Effector memory CD4-positive, alpha-beta T cell (primary cell): Measurements from ENCODE around the gene SIL1.
"Not testable (repeated sequence)": the region's sequence is repeated elsewhere in the genome, so short reads cannot be mapped to it uniquely, and the experiment has no call there.

Source experiments
- DNase-seq, 3 donors: peaks; one replicate each; pipeline ENCODE4 v3.0.0-alpha.2; 2020
- H3K27ac ChIP-seq: 2 replicates; pipeline ENCODE4 v1.7.0; 2013; ENCODE audit warnings: mild to moderate bottlenecking, low read length, moderate library complexity; ENCODE audit not compliant: insufficient read depth, poor library complexity, severe bottlenecking
- H3K27me3 ChIP-seq: replicated peaks from 2 replicates; pipeline ENCODE4 v1.7.0; 2013; ENCODE audit warnings: mild to moderate bottlenecking, low read length; ENCODE audit not compliant: insufficient read depth, control insufficient read depth, poor library complexity, severe bottlenecking
- H3K36me3 ChIP-seq: 2 replicates; pipeline ENCODE4 v1.7.0; 2013; ENCODE audit warnings: mild to moderate bottlenecking, low read length, moderate library complexity; ENCODE audit not compliant: control insufficient read depth, insufficient read depth
- H3K4me1 ChIP-seq: 2 replicates; pipeline ENCODE4 v1.7.0; 2013; ENCODE audit warnings: low read length, mild to moderate bottlenecking; ENCODE audit not compliant: control insufficient read depth, insufficient read depth, poor library complexity, severe bottlenecking
- H3K4me3 ChIP-seq: 2 replicates; pipeline ENCODE4 v1.7.0; 2013; ENCODE audit warnings: low read length, low read depth, mild to moderate bottlenecking; ENCODE audit not compliant: insufficient read depth, poor library complexity, severe bottlenecking
- H3K9me3 ChIP-seq: 2 replicates; pipeline ENCODE4 v1.7.0; 2013; ENCODE audit warnings: mild to moderate bottlenecking, low read length, moderate library complexity; ENCODE audit not compliant: control insufficient read depth

Gene SIL1

DNA sequence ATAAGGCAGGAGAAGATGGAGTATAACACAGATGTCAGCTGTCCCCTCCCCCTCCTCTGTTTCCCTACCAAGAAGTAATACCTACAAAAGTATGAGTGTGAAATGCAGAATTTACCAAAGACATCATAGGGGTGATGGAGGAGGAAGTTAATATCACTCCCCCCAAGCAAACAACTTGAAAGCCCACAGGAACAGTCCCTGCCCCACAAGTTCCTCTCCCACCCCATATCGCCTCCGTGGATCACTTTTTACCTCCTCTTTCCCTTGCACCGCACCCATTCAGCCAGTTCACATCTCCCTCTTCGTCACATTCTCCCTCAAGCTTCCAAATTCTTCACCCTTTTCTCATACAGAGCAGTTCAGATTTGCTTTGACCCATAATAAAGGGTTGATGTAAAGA is 7.0 kb upstream of the SIL1 start:
- no peaks in the 10 kb centered on the region for H3K27me3 ChIP-seq
- no peak overlapping the region for H3K27ac ChIP-seq
- no peaks in the 10 kb centered on the region for H3K9me3 ChIP-seq
- no peaks in the 10 kb centered on the region for H3K36me3 ChIP-seq
- DNase-seq: no peak
- no peak overlapping the region for H3K4me3 ChIP-seq
- no peaks in the 10 kb centered on the region for H3K4me1 ChIP-seq

DNA sequence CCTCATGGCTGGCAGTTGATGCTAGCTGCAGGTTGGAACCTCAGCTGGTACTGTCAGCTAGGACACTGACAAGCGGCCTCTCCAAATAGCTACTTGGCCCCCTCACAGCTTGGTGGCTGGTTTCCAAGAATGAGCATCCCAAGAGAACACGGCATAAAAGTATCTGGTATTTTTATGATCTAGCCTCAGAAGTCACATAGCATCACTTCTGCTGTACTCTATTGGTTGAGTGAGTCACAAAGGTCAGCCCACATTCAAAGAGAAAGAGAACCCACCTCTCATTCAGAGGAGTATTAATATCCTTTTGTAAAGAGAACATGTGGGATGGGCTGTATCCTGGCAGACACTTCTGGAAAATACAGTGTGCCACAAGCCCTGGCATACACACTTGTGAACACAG is 6.0 kb upstream of the SIL1 start:
- no peaks in the 10 kb centered on the region for H3K36me3 ChIP-seq
- no peak for DNase-seq
- no peak overlapping the region for H3K4me3 ChIP-seq
- no peaks in the 10 kb centered on the region for H3K27me3 ChIP-seq
- no peaks in the 10 kb centered on the region for H3K9me3 ChIP-seq
- H3K27ac ChIP-seq: no peak overlapping the region
- H3K4me1 ChIP-seq: no peaks in the 10 kb centered on the region

DNA sequence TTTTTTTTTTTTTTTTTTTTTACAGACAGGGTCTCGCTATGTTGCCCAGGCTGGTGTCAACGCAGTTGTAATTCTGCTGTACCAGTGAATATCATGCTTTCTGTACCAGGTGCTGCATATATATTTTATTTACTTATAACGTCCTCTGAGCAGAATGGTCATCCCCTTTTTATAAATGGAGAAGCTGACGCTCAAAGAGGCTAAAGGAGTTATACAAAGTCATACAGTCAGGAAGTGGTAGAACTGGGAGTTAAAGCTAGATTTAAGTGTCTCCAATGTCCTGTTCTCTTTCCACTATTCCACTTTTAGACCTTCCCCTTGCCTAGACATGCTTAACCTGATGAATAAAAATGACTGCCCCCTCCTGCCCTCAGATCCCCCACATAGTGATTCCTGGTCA is 1.2 kb upstream of the SIL1 start:
- Histone ChIP-seq H3K27ac (no peak overlapping the region), H3K4me1 (peaks cover 6% of the 10 kb centered on the region), H3K9me3 (no peaks in the 10 kb centered on the region), H3K4me3 (no peak overlapping the region), H3K27me3 (no peaks in the 10 kb centered on the region), H3K36me3 (no peaks in the 10 kb centered on the region)
- no peak for DNase-seq

DNA sequence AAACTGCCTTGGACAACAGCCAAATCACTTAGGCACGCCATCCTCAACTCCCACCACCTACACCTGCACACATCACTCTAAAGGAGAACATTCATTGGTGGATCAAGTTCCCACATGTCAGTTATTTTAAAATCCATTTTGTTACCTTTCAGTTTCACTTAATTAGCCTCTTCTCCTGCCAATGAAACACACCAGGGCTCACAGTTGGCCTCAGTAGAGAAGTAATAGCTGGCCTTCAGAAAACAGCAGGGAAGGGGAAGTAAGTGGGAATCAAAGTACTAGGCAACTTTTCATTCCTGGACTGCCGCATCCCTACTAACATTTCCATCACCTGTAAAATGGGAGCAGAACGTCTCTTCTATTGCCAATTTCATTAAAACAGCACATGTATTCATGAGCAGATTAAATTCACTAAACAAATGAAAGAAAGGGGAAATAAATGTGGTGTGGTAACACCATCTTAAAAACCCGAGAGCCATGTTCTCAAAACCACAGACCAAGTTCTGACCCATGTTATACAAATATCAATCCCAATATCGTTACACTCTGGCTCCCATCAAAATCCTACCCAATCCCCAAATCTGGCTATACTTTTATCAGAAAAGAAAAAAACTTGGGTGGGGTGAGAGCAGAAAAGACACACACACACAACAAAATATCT is 1.7 kb downstream of the SIL1 start:
- Histone ChIP-seq H3K36me3 (no peaks in the 10 kb centered on the region), H3K9me3 (no peaks in the 10 kb centered on the region), H3K4me3 (no peak overlapping the region), H3K27ac (no peak overlapping the region), H3K27me3 (no peaks in the 10 kb centered on the region), H3K4me1 (peaks cover 6% of the 10 kb centered on the region)
- no peak for DNase-seq

DNA sequence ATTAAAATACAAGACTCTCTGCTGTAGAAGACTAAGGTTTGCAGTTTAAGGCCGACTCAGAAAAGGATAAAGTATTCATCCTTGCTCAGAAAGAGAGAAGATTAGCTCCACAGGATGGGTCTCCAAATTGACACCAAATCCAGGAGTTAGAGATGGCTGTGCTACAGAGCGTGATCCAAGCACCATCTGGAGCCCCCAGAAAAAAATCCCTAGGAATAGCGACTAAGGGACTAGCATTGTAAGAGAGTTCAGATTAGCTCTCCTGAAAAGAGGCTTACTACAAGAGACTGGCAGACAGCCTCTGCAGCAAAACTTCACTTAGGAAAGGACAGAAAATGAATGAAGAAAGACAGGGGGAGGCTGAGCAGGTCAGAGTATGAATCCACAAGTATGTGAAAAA is 3.7 kb downstream of the SIL1 start:
- DNase-seq: no peak
- H3K27ac ChIP-seq: no peak overlapping the region
- H3K36me3 ChIP-seq: no peaks in the 10 kb centered on the region
- no peak overlapping the region for H3K4me3 ChIP-seq
- no peaks in the 10 kb centered on the region for H3K9me3 ChIP-seq
- H3K4me1 ChIP-seq: peaks cover 6% of the 10 kb centered on the region
- no peaks in the 10 kb centered on the region for H3K27me3 ChIP-seq

DNA sequence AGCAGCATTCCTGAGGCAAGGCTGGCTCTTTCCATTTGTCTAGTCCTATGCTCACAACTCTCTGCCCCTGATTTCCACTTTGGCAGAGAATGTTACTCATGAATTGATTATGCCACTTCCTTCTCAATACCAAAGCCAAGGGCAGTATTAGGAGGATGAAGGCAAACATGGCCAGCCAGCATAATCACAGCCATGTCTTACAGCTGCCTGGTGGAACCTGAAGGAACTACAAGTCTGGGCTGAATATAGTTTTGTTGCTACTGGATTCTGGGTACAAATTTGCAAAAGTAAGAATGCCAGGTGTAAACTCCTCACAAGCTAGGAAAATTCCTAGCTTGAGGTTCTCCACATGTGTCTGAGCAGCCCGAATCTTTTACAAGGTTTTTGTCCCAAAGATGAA is 4.2 kb downstream of the SIL1 start:
- no peak overlapping the region for H3K27ac ChIP-seq
- H3K9me3 ChIP-seq: no peaks in the 10 kb centered on the region
- DNase-seq: no peak
- H3K27me3 ChIP-seq: no peaks in the 10 kb centered on the region
- no peak overlapping the region for H3K4me3 ChIP-seq
- H3K36me3 ChIP-seq: no peaks in the 10 kb centered on the region
- peaks cover 6% of the 10 kb centered on the region for H3K4me1 ChIP-seq

DNA sequence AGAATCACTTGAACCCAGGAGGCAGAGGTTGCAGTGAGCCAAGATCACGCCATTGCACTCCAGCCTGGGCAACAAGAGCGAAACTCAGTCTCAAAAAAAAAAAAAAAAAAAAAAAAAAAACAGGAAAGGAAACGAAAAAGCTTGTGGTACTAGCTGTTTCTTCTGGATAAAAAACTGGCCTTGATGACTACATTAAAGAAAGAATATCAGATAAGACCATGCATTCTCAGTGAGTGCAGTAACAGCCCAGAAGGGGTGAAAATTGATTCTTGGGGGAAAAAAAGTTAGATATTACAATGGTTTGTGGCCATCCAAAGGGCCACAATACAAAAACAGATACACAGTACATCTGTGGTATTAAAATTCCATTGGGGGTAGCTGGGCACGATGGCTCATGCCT is 5.3 kb downstream of the SIL1 start:
- not testable (repeated sequence) for H3K9me3 ChIP-seq, H3K4me3 ChIP-seq, H3K27ac ChIP-seq, DNase-seq, H3K27me3 ChIP-seq, H3K36me3 ChIP-seq, H3K4me1 ChIP-seq

DNA sequence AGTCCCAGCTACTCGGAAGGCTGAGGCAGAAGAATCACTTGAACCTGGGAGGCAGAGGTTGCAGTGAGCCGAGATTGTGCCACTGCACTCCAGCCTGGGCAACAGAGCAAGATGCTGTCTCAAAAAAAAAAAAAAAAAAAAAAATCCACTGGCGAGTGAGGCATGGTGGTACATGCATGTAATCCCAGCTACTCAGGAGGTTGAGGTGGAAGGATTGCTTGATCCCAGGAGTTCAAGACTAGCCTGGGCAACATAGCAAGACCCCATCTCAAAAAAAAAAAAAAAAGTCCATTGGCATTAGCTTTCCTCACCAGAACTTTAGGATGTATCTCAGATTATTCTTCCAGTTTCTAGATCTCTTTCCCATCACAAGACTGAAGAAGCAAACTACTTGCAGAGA is 6.2 kb downstream of the SIL1 start:
- not testable (repeated sequence) for H3K27me3 ChIP-seq, H3K4me1 ChIP-seq, H3K4me3 ChIP-seq, H3K36me3 ChIP-seq, H3K27ac ChIP-seq, DNase-seq, H3K9me3 ChIP-seq

DNA sequence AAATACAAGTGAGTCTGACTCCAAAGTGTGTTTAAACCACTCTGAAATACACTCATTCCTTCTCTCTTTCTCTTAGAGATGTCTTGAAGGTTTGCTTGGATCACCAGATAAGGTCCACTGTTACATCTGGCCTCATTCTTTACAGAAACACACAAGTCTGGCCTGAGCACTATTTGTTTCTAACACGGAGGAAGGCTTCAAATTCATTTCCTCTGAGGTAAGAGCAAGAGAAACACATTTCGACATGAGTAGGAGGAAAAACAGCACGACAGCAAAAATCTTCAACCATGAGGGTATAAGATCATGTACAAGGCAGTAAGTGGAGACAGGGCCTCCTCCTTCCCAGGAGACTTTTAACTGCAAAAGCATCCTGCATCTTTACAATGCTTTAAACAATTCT is 8.0 kb downstream of the SIL1 start:
- Histone ChIP-seq H3K27ac (no peak overlapping the region), H3K4me3 (no peak overlapping the region), H3K4me1 (no peaks in the 10 kb centered on the region), H3K36me3 (peaks cover 5% of the 10 kb centered on the region), H3K9me3 (no peaks in the 10 kb centered on the region), H3K27me3 (no peaks in the 10 kb centered on the region)
- DNase-seq: no peak

DNA sequence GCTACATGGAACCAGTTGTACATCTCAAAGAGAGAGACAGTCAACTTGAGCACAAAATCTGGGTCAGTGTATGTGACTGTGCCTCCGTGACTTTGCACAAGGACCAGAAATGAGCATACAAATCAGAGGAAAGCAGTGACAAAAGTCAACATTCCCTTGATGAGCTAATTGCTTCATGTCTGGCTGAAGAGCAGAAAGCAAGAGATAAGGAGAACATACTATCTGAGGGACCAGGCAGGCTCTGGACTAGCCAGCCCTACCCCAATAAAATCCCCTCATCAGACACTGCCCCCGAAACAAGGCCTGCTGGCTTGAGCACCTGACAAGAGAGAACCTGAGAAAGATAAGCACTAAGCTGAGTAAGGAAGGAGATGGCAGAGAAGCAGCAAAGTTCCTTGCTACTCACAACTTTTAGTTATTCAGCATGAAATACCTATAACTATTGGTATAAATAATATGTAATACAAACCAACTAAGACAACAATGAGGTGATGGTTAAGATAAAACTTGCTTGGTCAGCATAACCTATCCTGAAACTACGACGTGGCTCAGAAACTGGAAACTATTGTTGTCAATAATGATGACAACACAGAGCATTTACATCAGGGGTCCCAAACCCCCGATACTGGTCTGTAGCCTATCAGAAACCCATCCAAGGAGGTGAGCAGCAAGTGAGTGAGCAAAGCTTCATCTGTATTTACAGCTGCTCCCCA is 9.5 kb downstream of the SIL1 start:
- H3K9me3 ChIP-seq: no peaks in the 10 kb centered on the region
- no peak for DNase-seq
- no peaks in the 10 kb centered on the region for H3K4me1 ChIP-seq
- no peaks in the 10 kb centered on the region for H3K27me3 ChIP-seq
- no peak overlapping the region for H3K4me3 ChIP-seq
- H3K27ac ChIP-seq: no peak overlapping the region
- peaks cover 5% of the 10 kb centered on the region for H3K36me3 ChIP-seq
